GM21367 (cell line): ENCODE measurements around the gene NDOR1.

ENCODE experiments used
- ATAC-seq: cut with Tn5 transposase; IDR thresholded peaks from one replicate; pipeline ENCODE4 v1.9.1; 2021; ENCODE audit not compliant: unreplicated experiment

Gene NDOR1

GRCh38 chr9:137219757-137220316 is 14.3 kb downstream of the NDOR1 start:
- ATAC-seq, result no peak

GRCh38 chr9:137220317-137221094 is 15.0 kb downstream of the NDOR1 start:
- no peak for ATAC-seq

GRCh38 chr9:137221095-137221505 is 15.6 kb downstream of the NDOR1 start:
- no peak for ATAC-seq

- ATAC-seq, result no peak
Measured at GRCh38 chr9:137221506-137222111, 16.1 kb downstream of the NDOR1 start.

- ATAC-seq, result no peak
Measured at GRCh38 chr9:137222190-137223077, 16.9 kb downstream of the NDOR1 start, which contains the start of gene RNF208. TSS of gene RNF208 (minus strand) at chr9:137222240. CDS start at chr9:137221212, 1,028 bp downstream.

- peak; percentile 50 for ATAC-seq
Measured at GRCh38 chr9:137223078-137223970, 17.8 kb downstream of the NDOR1 start.

- ATAC-seq, result no peak
Measured at GRCh38 chr9:137224830-137225694, 19.6 kb downstream of the NDOR1 start, which contains the start of gene CYSRT1. TSS of gene CYSRT1 (plus strand) at chr9:137225174. CDS start at chr9:137225622, 448 bp downstream.

- ATAC-seq, result no peak
Measured at GRCh38 chr9:137225699-137226331, 20.3 kb downstream of the NDOR1 start.

- ATAC-seq, result no peak
Measured at GRCh38 chr9:137226338-137227053, 21.0 kb downstream of the NDOR1 start.

GRCh38 chr9:137227054-137227852 is 21.8 kb downstream of the NDOR1 start, which contains the start of gene RNF224:
TSS of gene RNF224 (plus strand) at chr9:137227502. CDS start at chr9:137228336, 834 bp downstream.
- no peak for ATAC-seq

GRCh38 chr9:137227853-137228505 is 22.5 kb downstream of the NDOR1 start:
- no peak for ATAC-seq

GRCh38 chr9:137228506-137228967 is 23.0 kb downstream of the NDOR1 start:
- no peak for ATAC-seq

- no peak for ATAC-seq
Measured at GRCh38 chr9:137228968-137229896, 23.7 kb downstream of the NDOR1 start.

GRCh38 chr9:137229903-137230704 is 24.6 kb downstream of the NDOR1 start:
- ATAC-seq, result no peak
